ENCODE measurements around the gene TRMO. TPM values are rescaled to one million over a fixed set of nuclear protein-coding genes. Genes with fewer than 3 reads are reported as not detected.

TRMO gene
- total and polyA plus RNA-seq, 2 experiments from 2014 or later, result 5.0 to 6.4 TPM

- peaks cover 84% of the 10 kb centered on the region for H3K27me3 Mint-ChIP-seq (ENCODE audit: insufficient read depth, low read depth, poor library complexity)
- H3K27ac ChIP-seq (ENCODE audit: low read depth), result no peak overlapping the region
- H3K27me3 ChIP-seq (ENCODE audit: insufficient read depth), result peaks cover 100% of the 10 kb centered on the region
- DNase-seq (ENCODE audit: low spot score) (no peak), ATAC-seq (no peak)
- no peak overlapping the region for H3K4me3 Mint-ChIP-seq
- H2AFZ ChIP-seq, result no peak overlapping the region
- no peaks in the 10 kb centered on the region; the same call in 2 of the 3 replicates for H3K9me3 Mint-ChIP-seq
- peaks cover 19% of the 10 kb centered on the region for H3K4me1 Mint-ChIP-seq
- H3K36me3 ChIP-seq (ENCODE audit: insufficient read depth), result no peaks in the 10 kb centered on the region
- H3K4me1 ChIP-seq (ENCODE audit: insufficient read depth), result peaks cover 28% of the 10 kb centered on the region
- H3K27ac Mint-ChIP-seq, result no peak overlapping the region
- peaks cover 22% of the 10 kb centered on the region for H4K20me1 ChIP-seq (replicated peaks; ENCODE audit: insufficient read depth)
- H3F3A ChIP-seq (replicated peaks; ENCODE audit: low read depth), result peaks cover 17% of the 10 kb centered on the region
- H3K36me3 Mint-ChIP-seq (ENCODE audit: low read depth), result no peaks in the 10 kb centered on the region
- no peaks in the 10 kb centered on the region for H3K9me2 ChIP-seq (ENCODE audit: insufficient read depth)
- no peaks in the 10 kb centered on the region for H3K79me2 ChIP-seq (replicated peaks; ENCODE audit: insufficient read depth)
- TF ChIP-seq, protein P1, sequence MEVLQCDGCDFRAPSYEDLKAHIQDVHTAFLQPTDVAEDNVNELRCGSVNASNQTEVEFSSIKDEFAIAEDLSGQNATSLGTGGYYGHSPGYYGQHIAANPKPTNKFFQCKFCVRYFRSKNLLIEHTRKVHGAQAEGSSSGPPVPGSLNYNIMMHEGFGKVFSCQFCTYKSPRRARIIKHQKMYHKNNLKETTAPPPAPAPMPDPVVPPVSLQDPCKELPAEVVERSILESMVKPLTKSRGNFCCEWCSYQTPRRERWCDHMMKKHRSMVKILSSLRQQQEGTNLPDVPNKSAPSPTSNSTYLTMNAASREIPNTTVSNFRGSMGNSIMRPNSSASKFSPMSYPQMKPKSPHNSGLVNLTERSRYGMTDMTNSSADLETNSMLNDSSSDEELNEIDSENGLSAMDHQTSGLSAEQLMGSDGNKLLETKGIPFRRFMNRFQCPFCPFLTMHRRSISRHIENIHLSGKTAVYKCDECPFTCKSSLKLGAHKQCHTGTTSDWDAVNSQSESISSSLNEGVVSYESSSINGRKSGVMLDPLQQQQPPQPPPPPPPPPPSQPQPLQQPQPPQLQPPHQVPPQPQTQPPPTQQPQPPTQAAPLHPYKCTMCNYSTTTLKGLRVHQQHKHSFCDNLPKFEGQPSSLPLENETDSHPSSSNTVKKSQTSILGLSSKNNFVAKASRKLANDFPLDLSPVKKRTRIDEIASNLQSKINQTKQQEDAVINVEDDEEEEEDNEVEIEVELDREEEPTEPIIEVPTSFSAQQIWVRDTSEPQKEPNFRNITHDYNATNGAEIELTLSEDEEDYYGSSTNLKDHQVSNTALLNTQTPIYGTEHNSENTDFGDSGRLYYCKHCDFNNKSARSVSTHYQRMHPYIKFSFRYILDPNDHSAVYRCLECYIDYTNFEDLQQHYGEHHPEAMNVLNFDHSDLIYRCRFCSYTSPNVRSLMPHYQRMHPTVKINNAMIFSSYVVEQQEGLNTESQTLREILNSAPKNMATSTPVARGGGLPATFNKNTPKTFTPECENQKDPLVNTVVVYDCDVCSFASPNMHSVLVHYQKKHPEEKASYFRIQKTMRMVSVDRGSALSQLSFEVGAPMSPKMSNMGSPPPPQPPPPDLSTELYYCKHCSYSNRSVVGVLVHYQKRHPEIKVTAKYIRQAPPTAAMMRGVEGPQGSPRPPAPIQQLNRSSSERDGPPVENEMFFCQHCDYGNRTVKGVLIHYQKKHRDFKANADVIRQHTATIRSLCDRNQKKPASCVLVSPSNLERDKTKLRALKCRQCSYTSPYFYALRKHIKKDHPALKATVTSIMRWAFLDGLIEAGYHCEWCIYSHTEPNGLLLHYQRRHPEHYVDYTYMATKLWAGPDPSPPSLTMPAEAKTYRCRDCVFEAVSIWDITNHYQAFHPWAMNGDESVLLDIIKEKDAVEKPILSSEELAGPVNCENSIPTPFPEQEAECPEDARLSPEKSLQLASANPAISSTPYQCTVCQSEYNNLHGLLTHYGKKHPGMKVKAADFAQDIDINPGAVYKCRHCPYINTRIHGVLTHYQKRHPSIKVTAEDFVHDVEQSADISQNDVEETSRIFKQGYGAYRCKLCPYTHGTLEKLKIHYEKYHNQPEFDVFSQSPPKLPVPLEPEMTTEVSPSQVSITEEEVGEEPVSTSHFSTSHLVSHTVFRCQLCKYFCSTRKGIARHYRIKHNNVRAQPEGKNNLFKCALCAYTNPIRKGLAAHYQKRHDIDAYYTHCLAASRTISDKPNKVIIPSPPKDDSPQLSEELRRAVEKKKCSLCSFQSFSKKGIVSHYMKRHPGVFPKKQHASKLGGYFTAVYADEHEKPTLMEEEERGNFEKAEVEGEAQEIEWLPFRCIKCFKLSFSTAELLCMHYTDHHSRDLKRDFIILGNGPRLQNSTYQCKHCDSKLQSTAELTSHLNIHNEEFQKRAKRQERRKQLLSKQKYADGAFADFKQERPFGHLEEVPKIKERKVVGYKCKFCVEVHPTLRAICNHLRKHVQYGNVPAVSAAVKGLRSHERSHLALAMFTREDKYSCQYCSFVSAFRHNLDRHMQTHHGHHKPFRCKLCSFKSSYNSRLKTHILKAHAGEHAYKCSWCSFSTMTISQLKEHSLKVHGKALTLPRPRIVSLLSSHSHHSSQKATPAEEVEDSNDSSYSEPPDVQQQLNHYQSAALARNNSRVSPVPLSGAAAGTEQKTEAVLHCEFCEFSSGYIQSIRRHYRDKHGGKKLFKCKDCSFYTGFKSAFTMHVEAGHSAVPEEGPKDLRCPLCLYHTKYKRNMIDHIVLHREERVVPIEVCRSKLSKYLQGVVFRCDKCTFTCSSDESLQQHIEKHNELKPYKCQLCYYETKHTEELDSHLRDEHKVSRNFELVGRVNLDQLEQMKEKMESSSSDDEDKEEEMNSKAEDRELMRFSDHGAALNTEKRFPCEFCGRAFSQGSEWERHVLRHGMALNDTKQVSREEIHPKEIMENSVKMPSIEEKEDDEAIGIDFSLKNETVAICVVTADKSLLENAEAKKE (CRISPR knock-in tag; IDR thresholded peaks at IDR 0.05), result no peak
- TF ChIP-seq ZNF331 (CRISPR knock-in tag; IDR thresholded peaks at IDR 0.05; ENCODE audit: low read depth), result no peak
- no peak for TF ChIP-seq CREB1 (CRISPR knock-in tag; IDR thresholded peaks at IDR 0.05; ENCODE audit: low read depth)
- TF ChIP-seq, protein P2, sequence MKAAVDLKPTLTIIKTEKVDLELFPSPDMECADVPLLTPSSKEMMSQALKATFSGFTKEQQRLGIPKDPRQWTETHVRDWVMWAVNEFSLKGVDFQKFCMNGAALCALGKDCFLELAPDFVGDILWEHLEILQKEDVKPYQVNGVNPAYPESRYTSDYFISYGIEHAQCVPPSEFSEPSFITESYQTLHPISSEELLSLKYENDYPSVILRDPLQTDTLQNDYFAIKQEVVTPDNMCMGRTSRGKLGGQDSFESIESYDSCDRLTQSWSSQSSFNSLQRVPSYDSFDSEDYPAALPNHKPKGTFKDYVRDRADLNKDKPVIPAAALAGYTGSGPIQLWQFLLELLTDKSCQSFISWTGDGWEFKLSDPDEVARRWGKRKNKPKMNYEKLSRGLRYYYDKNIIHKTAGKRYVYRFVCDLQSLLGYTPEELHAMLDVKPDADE (IDR thresholded peaks at IDR 0.05), result no peak
- no peak for TF ChIP-seq ZNF114 (CRISPR knock-in tag; IDR thresholded peaks at IDR 0.05)
- no peak for TF ChIP-seq STAT1 (IDR thresholded peaks at IDR 0.05; ENCODE audit: unreplicated experiment)
- no peak for TF ChIP-seq JUNB (IDR thresholded peaks at IDR 0.05; ENCODE audit: unreplicated experiment)
- TF ChIP-seq POLR2AphosphoS5 (IDR thresholded peaks at IDR 0.05; ENCODE audit: low read depth), result no peak
- TF ChIP-seq EZH2 (IDR thresholded peaks at IDR 0.05; ENCODE audit: low read depth, unreplicated experiment), result no peak
- TF ChIP-seq, protein P3, sequence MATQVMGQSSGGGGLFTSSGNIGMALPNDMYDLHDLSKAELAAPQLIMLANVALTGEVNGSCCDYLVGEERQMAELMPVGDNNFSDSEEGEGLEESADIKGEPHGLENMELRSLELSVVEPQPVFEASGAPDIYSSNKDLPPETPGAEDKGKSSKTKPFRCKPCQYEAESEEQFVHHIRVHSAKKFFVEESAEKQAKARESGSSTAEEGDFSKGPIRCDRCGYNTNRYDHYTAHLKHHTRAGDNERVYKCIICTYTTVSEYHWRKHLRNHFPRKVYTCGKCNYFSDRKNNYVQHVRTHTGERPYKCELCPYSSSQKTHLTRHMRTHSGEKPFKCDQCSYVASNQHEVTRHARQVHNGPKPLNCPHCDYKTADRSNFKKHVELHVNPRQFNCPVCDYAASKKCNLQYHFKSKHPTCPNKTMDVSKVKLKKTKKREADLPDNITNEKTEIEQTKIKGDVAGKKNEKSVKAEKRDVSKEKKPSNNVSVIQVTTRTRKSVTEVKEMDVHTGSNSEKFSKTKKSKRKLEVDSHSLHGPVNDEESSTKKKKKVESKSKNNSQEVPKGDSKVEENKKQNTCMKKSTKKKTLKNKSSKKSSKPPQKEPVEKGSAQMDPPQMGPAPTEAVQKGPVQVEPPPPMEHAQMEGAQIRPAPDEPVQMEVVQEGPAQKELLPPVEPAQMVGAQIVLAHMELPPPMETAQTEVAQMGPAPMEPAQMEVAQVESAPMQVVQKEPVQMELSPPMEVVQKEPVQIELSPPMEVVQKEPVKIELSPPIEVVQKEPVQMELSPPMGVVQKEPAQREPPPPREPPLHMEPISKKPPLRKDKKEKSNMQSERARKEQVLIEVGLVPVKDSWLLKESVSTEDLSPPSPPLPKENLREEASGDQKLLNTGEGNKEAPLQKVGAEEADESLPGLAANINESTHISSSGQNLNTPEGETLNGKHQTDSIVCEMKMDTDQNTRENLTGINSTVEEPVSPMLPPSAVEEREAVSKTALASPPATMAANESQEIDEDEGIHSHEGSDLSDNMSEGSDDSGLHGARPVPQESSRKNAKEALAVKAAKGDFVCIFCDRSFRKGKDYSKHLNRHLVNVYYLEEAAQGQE (IDR thresholded peaks at IDR 0.05; ENCODE audit: unreplicated experiment), result no peak
- TF ChIP-seq EZH2phosphoT487 (IDR thresholded peaks at IDR 0.05; ENCODE audit: unreplicated experiment), result no peak
- TF ChIP-seq NANOG (IDR thresholded peaks at IDR 0.05; ENCODE audit: borderline replicate concordance), result no peak
- no peak for TF ChIP-seq CTCF (conservative IDR thresholded peaks at IDR 0.05; ENCODE audit: low read depth in 2 of 2)
- H3K4me3 ChIP-seq, result no peak overlapping the region
- H3K4me2 ChIP-seq, result no peak overlapping the region
Observed at GRCh38 chr9:97859346-97859745, 63.0 kb downstream of the TRMO start.

All from GM23338 (cell line).